Mesothelial cell of epicardium (in vitro differentiated cells): ENCODE data around the gene TBC1D32. TPM values are rescaled to one million over a fixed set of nuclear protein-coding genes. Genes with fewer than 3 reads are reported as not detected.

Source experiments
- DNase-seq, 2 experiments: peaks; one replicate each; pipeline ENCODE4 v3.0.0; 2021; ENCODE audit warnings: low spot score in 2 of 2; ENCODE audit not compliant: unreplicated experiment in 2 of 2
- H3K27ac Mint-ChIP-seq: 2 replicates; pipeline ENCODE4 v1.8.0; 2021; ENCODE audit warnings: mixed read lengths
- H3K27me3 Mint-ChIP-seq: 2 replicates; pipeline ENCODE4 v1.8.0; 2021; ENCODE audit warnings: low read depth, mixed read lengths
- H3K36me3 Mint-ChIP-seq: 2 replicates; pipeline ENCODE4 v1.8.0; 2021; ENCODE audit warnings: mixed read lengths
- H3K4me1 Mint-ChIP-seq: 2 replicates; pipeline ENCODE4 v1.8.0; 2021; ENCODE audit warnings: mixed read lengths
- H3K4me3 Mint-ChIP-seq: 2 replicates; pipeline ENCODE4 v1.8.0; 2021; ENCODE audit warnings: mild to moderate bottlenecking, moderate library complexity, mixed read lengths
- H3K9me3 Mint-ChIP-seq: 2 replicates; pipeline ENCODE4 v1.8.0; 2021; ENCODE audit warnings: mixed read lengths
- total RNA-seq: library from RNA; stranded (reverse); gene quantifications from 3 replicates; pipeline ENCODE4 v1.2.1, GENCODE V29; 2021
- TF ChIP-seq, protein P1 (sequence below): fragments of 200-600 bp; sonication (generic); IDR thresholded peaks from one replicate; pipeline ENCODE4 v1.5.0; 2021; ENCODE audit warnings: antibody characterized with exemption; ENCODE audit not compliant: unreplicated experiment

Gene TBC1D32
- total RNA-seq, 1 donor from 2014 or later, result 30.1 TPM

DNA sequence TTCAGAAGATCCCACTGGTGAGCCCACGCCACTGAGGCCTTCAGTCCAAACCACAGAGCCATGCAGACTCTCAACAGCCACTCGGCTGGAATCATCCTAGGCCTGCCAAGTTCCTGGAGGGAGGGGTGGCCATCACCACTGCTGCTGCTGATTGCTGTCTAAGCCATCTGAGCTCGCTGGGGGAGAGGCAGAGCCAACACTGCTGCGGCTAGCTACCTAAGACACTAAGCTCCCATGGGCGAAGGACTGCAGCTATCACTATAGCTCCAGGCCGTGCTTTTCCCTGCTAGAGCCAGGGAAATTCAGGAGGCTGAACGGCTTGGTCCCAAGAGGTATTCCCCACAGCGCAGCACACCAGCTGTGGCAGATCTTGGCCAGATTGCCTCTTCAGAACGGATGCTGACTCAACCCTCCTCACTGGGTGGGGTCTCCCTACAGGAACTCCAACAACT is 73.6 kb downstream of the TBC1D32 start:
- Mint-ChIP-seq H3K4me1 (no peaks in the 10 kb centered on the region), H3K4me3 (no peak overlapping the region)
- DNase-seq, result no peak

DNA sequence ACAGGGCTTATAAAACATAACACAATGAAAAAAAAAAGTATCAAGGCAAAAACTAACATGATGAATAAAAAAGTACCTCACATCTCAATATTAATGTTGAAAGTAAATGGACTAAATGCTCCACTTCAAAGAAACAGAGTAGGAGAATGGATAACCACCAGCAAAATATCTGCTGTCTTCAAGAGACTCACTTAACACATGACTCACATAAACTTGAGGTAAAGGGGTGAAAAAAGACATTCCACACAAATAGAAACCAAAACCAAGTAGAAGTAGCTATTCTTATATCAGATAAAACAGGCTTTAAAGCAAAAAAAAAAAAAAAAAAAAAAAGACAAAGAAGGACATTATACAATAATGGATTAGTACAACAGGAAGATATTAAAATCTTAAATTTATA is 86.9 kb downstream of the TBC1D32 start:
- H3K4me3 Mint-ChIP-seq, result no peak overlapping the region
- TF ChIP-seq, protein P1, sequence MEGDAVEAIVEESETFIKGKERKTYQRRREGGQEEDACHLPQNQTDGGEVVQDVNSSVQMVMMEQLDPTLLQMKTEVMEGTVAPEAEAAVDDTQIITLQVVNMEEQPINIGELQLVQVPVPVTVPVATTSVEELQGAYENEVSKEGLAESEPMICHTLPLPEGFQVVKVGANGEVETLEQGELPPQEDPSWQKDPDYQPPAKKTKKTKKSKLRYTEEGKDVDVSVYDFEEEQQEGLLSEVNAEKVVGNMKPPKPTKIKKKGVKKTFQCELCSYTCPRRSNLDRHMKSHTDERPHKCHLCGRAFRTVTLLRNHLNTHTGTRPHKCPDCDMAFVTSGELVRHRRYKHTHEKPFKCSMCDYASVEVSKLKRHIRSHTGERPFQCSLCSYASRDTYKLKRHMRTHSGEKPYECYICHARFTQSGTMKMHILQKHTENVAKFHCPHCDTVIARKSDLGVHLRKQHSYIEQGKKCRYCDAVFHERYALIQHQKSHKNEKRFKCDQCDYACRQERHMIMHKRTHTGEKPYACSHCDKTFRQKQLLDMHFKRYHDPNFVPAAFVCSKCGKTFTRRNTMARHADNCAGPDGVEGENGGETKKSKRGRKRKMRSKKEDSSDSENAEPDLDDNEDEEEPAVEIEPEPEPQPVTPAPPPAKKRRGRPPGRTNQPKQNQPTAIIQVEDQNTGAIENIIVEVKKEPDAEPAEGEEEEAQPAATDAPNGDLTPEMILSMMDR, result no peak
- peaks cover 62% of the 10 kb centered on the region for H3K9me3 Mint-ChIP-seq
- H3K27ac Mint-ChIP-seq, result no peak overlapping the region
- no peak for DNase-seq
- no peaks in the 10 kb centered on the region for H3K27me3 Mint-ChIP-seq
- H3K4me1 Mint-ChIP-seq, result no peaks in the 10 kb centered on the region
- peaks cover 56% of the 10 kb centered on the region for H3K36me3 Mint-ChIP-seq

More for the DNA sequence above, 73.6 kb downstream of the TBC1D32 start:
- TF ChIP-seq, protein P1, result no peak
- H3K27me3 Mint-ChIP-seq, result no peaks in the 10 kb centered on the region
- H3K9me3 Mint-ChIP-seq, result peaks cover 38% of the 10 kb centered on the region
- no peak overlapping the region for H3K27ac Mint-ChIP-seq
- peaks cover 44% of the 10 kb centered on the region for H3K36me3 Mint-ChIP-seq

DNA sequence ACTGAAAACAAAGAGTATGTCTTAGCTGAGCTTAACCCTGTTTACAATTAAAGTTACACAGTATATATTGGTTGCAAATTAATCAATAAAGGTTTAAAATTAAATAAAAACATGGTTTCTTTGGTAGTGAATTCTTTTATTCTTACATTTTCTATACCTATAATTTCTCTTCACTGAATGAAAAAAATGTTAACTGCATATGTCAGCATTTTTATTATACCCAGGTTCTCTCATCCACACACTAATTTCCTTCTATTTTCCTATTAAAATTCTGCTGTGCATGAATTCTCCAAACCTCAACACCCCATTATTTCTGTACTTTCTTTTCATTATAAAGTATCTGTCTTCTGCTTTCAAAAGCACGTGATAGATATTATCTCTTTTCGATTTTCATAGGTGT is 91.9 kb downstream of the TBC1D32 start:
- DNase-seq, result no peak
- H3K4me3 Mint-ChIP-seq, result no peak overlapping the region
- H3K9me3 Mint-ChIP-seq, result peaks cover 12% of the 10 kb centered on the region
- TF ChIP-seq, protein P1, result no peak
- H3K4me1 Mint-ChIP-seq, result no peaks in the 10 kb centered on the region
- H3K36me3 Mint-ChIP-seq, result peaks cover 22% of the 10 kb centered on the region
- H3K27me3 Mint-ChIP-seq, result no peaks in the 10 kb centered on the region
- no peak overlapping the region for H3K27ac Mint-ChIP-seq

DNA sequence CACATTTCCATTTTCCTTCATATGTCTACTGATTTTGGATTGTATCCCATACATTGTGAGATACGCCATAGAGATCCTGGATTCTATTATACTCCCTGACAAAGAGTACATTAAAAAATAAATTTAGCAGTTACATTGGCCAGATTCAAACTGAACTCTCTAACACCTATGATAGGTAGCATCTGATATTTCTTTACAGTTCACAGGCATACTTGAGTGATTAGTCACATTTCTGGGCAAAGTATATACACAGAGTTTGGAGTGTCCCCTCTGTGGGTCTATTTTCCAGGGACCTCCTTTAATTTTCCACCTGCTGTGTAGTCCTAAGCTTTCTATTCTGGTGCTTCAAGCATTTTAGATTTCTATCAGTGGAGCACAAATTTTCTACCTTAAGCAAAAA is 96.4 kb downstream of the TBC1D32 start:
- H3K4me1 Mint-ChIP-seq, result no peaks in the 10 kb centered on the region
- no peak overlapping the region for H3K4me3 Mint-ChIP-seq
- TF ChIP-seq, protein P1, result no peak
- no peak for DNase-seq
- H3K36me3 Mint-ChIP-seq, result peaks cover 34% of the 10 kb centered on the region
- peaks cover 18% of the 10 kb centered on the region for H3K9me3 Mint-ChIP-seq
- no peak overlapping the region for H3K27ac Mint-ChIP-seq
- no peaks in the 10 kb centered on the region for H3K27me3 Mint-ChIP-seq

DNA sequence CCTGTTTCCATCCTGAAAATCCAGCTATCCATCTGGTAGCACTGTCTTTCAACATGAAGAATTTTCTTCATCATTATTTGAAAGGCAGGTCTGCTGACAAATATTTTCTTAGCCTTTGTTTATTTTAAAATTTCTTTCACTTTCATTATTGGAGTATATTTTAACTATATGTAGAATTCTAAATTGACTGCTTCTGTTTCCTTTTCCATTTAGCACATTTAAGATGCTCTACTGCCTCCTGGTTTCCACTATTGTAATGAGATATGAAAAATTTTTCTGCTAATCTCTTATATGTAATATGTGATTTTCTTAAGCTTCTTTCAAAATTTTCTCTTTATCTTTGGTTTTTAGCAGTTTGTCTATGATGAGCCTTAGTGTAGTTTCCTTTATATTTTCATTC is 97.3 kb downstream of the TBC1D32 start:
- TF ChIP-seq, protein P1, result no peak
- H3K4me1 Mint-ChIP-seq, result no peaks in the 10 kb centered on the region
- DNase-seq, result no peak
- peaks cover 27% of the 10 kb centered on the region for H3K9me3 Mint-ChIP-seq
- no peak overlapping the region for H3K27ac Mint-ChIP-seq
- no peak overlapping the region for H3K4me3 Mint-ChIP-seq
- H3K36me3 Mint-ChIP-seq, result peaks cover 41% of the 10 kb centered on the region
- no peaks in the 10 kb centered on the region for H3K27me3 Mint-ChIP-seq

DNA sequence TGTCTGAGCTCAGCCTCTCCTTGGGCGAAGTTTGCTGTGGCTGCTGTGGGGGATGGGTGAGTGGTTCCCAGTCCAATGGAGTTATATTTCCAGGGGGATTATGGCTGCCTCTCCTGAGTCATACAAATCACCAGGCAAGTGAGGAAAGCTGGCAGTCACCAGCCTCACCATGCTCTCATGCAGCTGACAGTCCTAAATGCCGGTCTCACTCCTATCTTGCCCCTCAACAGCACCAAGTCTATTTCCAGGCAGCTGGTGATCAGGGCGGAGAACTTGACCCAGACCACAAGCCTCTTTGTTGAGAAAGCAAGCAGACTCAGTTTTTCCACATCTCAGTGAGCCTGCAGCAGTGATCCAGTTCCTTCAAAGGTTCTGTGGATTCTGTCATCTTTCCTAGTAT is 98.9 kb downstream of the TBC1D32 start:
- peaks cover 2% of the 10 kb centered on the region for H3K4me1 Mint-ChIP-seq
- H3K27ac Mint-ChIP-seq, result no peak overlapping the region

More for the DNA sequence above, 98.9 kb downstream of the TBC1D32 start:
- H3K9me3 Mint-ChIP-seq, result peaks cover 37% of the 10 kb centered on the region
- H3K4me3 Mint-ChIP-seq, result no peak overlapping the region
- no peak for DNase-seq
- H3K27me3 Mint-ChIP-seq, result no peaks in the 10 kb centered on the region
- TF ChIP-seq, protein P1, result no peak
- peaks cover 48% of the 10 kb centered on the region for H3K36me3 Mint-ChIP-seq
